ENCODE measurements around the gene TTLL5. TPM values are rescaled to one million over a fixed set of nuclear protein-coding genes. Genes with fewer than 3 reads are reported as not detected.

TTLL5 gene
- total RNA-seq, 3 donors from 2014 or later, result 30.8 to 51.0 (median 32.8) TPM

DNA sequence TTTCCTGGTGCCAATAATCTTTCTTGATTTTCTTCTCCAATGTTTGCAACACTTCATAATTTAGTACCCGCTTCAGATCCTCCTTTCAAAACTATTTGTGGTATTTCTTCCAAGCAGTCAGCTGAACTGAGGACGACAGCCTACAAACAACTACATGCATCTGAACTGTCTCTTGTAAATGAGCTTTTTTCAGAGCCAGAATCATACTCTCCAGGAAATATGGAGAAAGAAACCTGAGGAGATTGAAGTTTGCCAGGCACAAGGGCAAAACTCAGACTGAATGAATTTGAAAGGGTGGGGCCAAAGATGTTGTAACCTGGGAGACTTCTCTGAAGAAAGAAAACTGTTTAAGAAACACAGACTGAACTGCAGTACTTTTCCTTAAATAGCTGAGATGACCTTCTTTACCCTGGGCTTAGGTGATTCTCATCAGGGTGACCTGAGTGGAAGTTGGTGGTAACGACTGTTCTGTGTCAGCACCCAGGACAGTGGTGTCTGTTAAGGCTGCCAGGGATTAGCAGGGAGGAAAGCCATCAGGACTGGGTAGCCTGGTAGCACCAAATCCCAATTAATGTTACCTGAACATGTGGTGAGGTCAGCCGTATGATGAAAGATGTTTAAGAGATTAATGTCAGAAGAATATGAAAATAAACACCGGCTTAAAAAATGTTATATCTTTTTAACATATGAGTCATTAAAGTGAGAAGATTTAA, 225.7 kb downstream of the TTLL5 start:
- H3K4me3 ChIP-seq, result no peak overlapping the region
- H3K36me3 ChIP-seq (ENCODE audit: low read depth), result no peaks in the 10 kb centered on the region
- H3K9me3 ChIP-seq, result no peaks in the 10 kb centered on the region
- H3K4me1 ChIP-seq (ENCODE audit: low read depth), result no peaks in the 10 kb centered on the region
- intact Hi-C loops (cut with DNase I, micrococcal nuclease), result no loop called here
- DNase-seq (no peak), ATAC-seq (no peak)
- TF ChIP-seq, protein P1, sequence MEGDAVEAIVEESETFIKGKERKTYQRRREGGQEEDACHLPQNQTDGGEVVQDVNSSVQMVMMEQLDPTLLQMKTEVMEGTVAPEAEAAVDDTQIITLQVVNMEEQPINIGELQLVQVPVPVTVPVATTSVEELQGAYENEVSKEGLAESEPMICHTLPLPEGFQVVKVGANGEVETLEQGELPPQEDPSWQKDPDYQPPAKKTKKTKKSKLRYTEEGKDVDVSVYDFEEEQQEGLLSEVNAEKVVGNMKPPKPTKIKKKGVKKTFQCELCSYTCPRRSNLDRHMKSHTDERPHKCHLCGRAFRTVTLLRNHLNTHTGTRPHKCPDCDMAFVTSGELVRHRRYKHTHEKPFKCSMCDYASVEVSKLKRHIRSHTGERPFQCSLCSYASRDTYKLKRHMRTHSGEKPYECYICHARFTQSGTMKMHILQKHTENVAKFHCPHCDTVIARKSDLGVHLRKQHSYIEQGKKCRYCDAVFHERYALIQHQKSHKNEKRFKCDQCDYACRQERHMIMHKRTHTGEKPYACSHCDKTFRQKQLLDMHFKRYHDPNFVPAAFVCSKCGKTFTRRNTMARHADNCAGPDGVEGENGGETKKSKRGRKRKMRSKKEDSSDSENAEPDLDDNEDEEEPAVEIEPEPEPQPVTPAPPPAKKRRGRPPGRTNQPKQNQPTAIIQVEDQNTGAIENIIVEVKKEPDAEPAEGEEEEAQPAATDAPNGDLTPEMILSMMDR (IDR thresholded peaks at IDR 0.05), result no peak

DNA sequence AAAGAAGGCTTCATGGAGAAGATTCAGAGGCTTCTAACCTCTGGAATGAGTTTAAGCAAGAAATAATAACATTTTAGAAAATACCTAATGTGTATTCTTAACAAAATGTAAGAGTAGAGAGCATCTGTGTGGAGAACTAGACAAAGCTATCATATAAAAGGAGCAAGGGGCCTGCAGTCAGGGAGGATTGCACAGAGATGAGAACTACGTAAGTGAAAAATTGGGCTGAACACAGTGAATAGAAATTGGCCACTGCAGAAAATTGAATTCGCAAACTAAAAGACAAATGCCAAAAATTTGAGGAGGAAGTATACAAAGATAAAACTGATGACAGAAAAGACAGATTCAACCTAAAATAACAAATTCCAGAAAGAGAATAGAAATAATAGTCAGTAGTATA, 227.9 kb downstream of the TTLL5 start:
- no peaks in the 10 kb centered on the region for H3K36me3 ChIP-seq (ENCODE audit: low read depth)
- no peak for DNase-seq
- intact Hi-C loops (cut with DNase I, micrococcal nuclease), result no loop called here
- no peaks in the 10 kb centered on the region for H3K4me1 ChIP-seq (ENCODE audit: low read depth)
- H3K9me3 ChIP-seq, result no peaks in the 10 kb centered on the region
- no peak overlapping the region for H3K4me3 ChIP-seq
- TF ChIP-seq, protein P1 (IDR thresholded peaks at IDR 0.05), result no peak
- no peak for ATAC-seq

DNA sequence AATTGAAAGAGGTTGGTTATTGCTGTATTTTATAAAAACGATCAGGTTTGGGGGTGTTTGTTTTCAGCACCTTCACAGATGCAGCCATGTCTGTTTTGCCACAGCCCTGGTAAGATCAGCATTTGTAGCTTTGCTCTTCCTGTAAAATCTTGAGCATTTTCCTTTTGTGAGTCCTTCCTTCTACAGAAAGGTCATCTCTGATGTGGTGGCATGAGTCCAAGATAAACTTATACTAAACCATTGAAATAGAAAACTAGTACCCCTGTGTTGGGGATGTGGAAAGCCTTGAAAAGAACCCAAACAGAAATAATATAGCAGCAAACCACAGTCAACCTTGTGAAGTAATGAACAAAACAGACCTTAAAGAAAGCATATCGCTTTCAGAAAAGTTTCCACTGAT, 235.3 kb downstream of the TTLL5 start:
- Histone ChIP-seq H3K36me3 (ENCODE audit: low read depth) (no peaks in the 10 kb centered on the region), H3K4me1 (ENCODE audit: low read depth) (no peaks in the 10 kb centered on the region), H3K9me3 (no peaks in the 10 kb centered on the region), H3K4me3 (no peak overlapping the region)
- TF ChIP-seq, protein P1 (IDR thresholded peaks at IDR 0.05), result no peak
- ATAC-seq, result no peak
- DNase-seq, result no peak
- intact Hi-C loops (cut with DNase I, micrococcal nuclease), result no loop called here

DNA sequence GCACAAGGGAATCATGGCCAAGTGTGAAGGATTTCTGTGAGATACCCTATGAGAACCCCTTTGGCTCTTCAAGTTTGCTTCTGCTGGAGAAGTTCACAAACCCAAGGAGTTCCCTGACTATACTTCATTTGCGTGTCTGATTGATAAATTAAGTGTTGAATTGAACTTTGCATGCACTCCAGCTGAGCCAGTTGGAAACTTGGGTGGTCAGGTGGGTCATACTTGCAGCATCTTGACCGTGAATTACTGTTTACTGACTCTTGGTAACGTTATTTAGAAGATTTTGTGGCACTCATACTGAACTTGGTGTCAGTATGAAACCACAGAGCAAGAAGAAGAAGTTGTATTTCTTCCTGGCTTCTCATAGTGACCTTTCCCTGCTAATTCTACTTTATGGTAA, 243.3 kb downstream of the TTLL5 start:
- no peaks in the 10 kb centered on the region for H3K9me3 ChIP-seq
- ATAC-seq (no peak), DNase-seq (no peak)
- intact Hi-C loops (cut with DNase I, micrococcal nuclease), result no loop called here
- TF ChIP-seq, protein P1 (IDR thresholded peaks at IDR 0.05), result no peak
- H3K4me1 ChIP-seq (ENCODE audit: low read depth), result no peaks in the 10 kb centered on the region
- H3K36me3 ChIP-seq (ENCODE audit: low read depth), result no peaks in the 10 kb centered on the region
- H3K4me3 ChIP-seq, result no peak overlapping the region

DNA sequence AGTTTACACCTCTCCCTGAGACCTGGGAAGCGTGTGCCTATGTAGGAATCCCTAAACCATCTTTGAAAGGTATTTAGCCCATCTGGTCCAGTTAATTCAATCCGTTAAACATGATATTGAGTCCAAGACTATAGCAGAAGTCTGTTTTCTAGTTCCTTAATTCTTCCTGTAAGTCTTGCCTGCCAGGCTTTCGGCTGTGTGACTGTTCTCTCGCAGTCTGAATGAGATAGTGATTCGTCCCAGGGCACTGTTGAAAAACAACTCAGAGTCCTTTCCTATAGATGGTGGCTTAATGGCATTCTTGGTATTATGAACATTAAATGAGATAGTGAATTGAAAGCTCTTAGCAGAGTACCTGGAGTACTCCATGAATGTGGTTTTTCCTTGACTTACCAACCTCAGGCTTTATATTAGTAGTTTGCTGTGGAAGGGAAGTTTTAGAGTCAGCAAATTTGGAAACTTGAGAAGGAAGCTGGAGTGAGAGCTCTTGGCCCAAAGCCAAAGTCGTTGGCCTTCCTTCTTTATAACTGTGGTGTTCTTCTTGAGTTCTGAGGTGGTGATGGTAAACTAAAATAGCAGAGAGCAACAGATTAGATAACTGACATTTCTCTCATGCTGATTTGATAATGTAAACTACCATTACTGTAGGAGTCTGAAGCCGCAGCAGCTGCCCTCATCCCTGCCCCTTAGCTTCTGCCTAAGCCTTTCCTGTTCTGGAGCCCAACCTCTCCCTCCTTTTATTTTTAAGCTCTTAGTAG, 244.3 kb downstream of the TTLL5 start:
- ATAC-seq (peak; percentile 28), DNase-seq (peak in 1 of 3 donors; percentile 50)
- intact Hi-C loops (cut with DNase I, micrococcal nuclease), result no loop called here

More for the DNA sequence above, 244.3 kb downstream of the TTLL5 start:
- H3K9me3 ChIP-seq, result no peaks in the 10 kb centered on the region
- no peaks in the 10 kb centered on the region for H3K4me1 ChIP-seq (ENCODE audit: low read depth)
- no peaks in the 10 kb centered on the region for H3K36me3 ChIP-seq (ENCODE audit: low read depth)
- TF ChIP-seq, protein P1 (IDR thresholded peaks at IDR 0.05), result no peak
- H3K4me3 ChIP-seq, result no peak overlapping the region
